Stimulated activated CD4-positive, alpha-beta T cell treated with anti-CD3 and anti-CD28 coated beads, TNF-alpha, amount 100 ng/mL, for 1 hour (primary cell): ENCODE measurements around the gene CTDP1.

Experiments
- DNase-seq, 3 donors: peaks; one replicate each; pipeline ENCODE4 v3.0.0-alpha.2; 2020; ENCODE audit warnings: low read depth in 3 of 3, low spot score in 1 of 3

CTDP1 gene

DNA sequence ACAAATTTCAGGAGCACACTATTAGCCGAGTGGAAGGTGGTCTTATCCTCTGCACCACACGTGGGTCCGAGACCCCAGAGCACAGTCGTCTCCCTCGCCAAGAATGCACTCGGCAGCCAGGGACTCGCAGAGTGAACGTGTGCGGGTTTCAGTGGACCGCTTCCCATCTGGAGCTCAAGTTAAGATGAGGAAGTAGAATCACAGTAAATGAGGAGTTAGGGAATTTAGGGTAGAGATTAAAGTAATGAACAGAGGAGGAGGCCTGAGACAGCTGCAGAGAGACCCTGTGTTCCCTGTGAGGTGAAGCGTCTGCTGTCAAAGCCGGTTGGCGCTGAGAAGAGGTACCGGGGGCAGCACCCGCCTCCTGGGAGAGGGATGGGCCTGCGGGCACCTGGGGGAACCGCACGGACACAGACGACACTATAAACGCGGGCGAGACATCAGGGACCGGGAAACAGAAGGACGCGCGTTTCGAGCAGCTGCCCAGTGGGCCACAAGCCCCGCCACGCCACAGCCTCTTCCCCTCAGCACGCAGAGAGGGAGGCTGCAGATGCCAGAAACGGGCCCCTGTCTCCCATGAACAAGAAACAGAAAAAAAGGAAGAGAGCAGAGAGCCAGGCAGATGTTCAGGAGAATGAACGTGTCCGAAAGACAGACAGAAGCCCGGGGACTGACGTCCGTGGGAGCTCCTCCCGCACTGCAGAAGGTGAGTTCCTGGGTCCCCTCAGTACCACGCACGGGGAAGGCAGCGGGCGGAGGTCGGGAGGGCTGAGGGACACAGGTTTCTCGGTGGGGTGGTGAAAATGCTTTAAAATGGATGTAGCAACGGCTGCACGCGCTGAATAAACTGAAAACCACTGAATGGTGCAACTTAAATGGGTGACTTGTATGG, 112.7 kb downstream of the CTDP1 start:
- DNase-seq = no peak

DNA sequence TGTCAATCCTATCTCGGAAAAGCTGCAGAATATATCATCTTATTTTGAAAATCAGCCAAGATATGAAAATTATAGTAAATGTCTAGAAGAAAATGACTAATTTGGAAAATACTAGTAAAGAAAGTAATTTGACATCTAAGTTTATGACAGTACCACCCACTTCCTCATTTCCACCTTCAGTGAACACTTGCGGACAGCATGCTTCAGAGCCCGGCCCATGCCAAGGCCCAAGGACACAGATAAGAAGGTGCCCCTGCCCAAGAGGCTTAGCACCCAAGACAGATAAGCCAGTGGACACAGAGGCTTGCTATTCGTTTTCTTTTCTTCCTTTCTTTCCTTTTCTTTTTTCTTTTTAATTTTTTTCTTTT, 113.4 kb downstream of the CTDP1 start:
- DNase-seq = no peak

DNA sequence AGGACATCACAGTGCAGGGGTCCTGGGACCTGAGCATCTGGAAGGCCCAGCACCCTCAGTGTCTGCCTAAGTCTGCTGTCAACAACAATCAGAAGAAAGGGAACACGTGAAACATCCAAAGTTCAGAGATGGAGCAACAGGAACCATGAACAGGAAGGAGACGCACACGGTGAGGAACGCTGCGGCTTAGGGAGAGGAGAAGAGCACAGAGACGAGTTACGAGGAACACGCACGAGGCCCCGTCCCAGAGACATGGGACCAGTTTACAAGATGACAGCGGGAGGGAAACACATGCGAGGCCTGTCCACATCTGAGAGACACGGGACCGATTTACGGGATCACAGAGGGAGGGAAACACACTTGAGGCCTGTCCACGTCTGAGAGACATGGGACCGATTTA, 115.2 kb downstream of the CTDP1 start:
- no peak for DNase-seq

DNA sequence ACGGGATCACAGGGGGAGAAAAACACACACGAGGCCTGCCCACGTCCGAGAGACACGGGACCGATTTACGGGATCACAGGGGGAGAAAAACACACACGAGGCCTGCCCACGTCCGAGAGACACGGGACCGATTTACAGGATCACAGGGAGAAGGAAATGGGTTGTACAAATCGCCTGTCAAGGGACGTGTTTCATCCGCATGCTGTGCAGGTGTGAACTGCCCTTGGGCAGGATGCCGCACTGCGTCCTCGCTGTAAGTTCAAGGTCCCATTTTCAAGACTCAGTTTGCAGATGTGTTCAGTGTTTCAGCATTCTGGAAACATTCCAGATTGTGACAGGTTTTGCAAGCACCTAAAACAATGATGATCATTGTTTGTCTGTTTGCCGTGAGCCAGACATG, 115.8 kb downstream of the CTDP1 start:
- DNase-seq = no peak

DNA sequence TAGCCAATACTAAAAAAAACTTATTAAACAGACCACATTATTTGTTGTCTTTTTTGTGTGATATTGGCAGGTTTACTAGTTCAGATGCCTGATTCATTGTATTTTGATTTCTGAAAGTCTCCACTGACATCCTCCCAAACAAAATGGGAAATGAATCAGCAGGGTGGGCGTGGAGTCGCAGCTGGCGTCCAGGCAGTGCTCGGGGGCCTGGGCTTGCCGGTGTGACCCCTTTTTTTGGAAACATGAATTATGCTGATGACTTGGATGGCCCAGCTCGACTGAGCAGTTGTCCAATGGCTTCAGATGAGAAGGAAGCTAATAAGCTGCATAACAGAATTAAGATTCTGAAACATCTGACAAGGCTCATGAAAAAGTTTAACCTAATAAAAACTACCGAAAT, 116.4 kb downstream of the CTDP1 start:
- no peak for DNase-seq

DNA sequence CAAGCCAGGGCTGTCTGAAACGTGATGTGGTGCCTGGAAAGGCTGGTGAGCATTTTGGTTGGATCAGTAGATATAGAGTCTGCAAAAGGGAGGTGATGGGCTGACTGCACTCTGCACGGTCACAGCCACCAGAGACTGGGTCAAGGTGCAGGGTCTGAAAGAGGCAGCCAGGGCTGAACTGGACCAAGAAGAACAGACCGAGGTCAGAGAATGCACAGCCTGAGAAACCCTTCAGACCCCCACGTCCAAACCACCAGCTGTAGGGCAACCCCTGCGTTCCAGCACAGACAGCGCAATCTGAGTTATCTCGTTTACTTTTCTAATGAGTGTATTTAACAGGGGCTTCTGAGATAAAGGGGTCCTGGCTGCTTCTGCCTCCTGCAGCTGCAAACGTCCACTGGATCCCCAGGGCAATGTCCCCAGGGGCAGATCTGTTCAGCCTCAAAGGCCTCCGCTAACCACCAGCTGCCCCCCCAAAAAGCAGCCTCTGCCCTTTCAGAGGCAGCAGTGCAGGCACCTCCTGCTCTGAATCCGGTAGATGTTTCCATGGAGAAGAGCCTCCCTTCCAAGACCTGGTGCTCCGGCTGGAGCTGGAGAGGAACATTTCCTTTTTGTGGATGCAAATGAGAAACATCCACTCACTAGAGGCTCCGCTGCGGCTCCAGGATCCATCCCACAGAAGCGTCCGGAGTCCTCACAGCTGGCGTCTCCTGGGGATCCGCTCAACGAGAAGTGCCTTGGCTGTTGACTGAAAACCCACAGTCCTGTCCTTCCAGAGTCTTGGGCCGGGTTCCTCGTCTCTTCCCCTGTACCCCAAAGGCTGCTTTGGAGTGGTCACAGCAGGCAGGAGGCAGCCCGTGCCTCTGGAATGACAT, 117.2 kb downstream of the CTDP1 start:
- DNase-seq = no peak

DNA sequence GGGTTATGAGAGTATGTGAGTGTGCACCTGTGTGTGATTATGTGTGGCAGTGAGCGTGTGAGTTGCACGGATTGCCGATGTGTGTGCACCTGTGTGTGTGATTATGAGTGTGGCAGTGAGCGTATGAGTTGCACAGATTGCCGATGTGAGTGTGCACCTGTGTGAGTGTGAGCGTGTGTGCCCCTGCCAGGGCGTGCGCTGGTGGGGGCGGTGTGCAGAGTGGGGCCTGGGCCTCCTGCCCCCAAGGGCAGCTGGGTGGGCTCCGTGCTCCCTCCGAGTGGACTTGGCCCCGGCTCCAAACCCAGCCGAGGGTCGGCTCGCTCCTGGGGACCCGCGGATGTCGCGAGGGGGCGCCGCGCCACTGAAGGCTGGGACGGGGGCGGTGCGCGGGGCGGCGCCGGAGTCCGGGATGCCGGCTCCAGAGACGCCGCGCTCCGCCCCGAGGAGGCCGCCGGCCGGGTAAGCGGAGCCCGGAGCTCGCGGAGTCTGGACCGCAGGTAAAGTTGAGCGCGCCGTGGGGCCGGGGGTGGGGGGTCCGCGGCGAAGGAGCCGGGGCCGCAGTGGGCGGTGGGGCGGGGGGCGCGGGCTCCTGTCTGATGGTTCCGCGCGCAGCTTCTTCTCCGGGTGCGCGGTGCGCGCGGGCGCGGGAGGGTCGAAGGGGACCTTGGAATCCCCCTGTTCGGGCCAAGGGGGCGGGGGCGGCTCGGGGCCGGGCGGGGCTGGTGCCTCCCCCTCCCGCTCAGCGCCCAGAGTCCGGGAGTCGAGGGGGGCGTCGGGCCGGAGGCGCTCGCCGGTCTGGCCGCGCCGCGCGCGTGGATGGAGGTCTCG, 118.1 kb downstream of the CTDP1 start, which contains the start of gene KCNG2:
TSS of gene KCNG2 (plus strand) at position 421 of the 828 bp plus-strand sequence. CDS start 65,730 bp downstream, outside the sequence.
- DNase-seq = no peak

DNA sequence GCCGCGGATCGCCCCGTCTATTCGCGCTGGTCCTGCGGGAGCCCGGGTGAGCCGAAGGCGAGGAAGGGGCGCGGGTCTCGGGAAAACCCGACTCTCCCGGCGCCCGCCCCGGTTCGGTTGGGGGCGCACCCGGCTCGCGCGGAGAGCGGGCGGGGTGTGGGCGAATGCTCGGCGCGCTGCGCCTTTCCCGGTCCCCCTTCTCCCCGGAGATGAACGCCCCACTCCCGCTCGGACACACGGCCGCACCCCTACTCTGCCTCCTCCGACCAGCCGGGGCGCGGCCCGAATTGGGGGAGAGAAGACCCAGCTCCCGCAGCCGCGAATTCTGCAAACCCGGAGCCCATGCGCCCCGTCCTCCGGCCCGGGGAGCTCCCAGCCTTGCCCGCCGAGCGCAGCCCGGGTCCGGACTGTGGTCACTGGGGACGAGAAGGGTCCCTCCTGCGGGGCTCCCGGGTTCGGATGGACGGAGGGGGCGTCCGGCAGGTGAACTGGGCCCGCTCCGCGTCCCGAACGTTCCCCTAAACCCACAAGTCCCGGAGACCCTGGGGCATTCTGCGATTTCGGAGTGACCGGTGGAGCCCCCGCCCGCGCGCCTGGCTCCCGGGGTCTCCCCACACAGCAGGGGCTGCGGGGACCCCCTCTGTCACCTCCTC, 118.9 kb downstream of the CTDP1 start:
- DNase-seq = no peak

DNA sequence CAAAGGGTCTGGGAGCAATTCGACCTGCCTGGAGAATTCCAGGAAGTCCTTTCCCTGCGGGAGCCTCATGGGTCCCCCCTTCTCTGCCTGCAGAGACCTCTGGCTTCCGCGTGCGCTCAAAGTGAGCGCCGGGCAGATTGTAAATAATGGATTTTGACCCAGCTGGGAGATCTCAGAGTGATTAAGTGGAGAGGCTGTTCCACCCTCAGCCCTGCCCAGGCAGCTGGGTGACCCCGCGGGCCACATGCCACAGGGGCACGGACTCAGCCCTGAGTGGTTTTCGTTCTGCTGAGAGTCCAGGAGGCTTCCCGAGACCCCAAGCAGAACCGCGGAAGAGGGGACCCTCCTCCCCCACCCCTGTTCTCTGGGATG, 119.4 kb downstream of the CTDP1 start:
- no peak for DNase-seq

DNA sequence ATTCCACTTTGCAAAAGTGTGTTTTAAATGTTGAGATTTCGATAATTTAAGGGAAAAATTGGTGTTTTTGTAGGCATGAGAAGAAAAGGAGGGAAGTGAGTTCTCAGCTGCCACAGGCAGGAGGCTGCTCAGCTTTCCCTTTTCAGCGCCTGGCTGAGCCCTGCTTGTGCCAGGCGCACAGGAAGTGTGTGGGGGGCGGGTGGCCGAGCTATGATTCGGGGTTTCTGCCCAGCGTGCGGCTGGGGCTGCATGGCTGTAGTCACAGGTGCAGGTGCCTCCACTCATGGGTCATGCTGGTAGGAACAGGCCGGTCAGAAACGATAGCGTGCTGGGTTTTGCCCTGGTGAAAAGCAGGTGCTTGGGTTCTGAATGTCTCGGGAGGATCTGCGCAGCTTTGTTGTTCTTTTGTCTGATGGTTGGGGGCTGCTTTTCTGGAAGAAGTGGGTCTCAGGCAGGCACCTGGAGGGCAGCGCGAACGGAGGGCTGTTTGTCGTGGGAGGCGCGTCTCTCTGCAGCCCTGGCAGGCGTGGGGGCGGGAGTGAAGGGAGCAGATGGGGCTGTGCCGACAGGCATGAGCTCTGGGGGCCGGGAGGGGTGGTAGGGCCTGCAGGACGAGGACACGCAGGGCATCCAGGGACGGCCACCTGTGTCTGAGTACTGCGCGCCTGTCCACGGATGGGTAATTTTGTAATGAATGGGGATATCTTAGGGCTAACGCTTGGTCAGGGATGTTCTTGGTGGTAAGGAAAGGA, 120.2 kb downstream of the CTDP1 start:
- DNase-seq = no peak

DNA sequence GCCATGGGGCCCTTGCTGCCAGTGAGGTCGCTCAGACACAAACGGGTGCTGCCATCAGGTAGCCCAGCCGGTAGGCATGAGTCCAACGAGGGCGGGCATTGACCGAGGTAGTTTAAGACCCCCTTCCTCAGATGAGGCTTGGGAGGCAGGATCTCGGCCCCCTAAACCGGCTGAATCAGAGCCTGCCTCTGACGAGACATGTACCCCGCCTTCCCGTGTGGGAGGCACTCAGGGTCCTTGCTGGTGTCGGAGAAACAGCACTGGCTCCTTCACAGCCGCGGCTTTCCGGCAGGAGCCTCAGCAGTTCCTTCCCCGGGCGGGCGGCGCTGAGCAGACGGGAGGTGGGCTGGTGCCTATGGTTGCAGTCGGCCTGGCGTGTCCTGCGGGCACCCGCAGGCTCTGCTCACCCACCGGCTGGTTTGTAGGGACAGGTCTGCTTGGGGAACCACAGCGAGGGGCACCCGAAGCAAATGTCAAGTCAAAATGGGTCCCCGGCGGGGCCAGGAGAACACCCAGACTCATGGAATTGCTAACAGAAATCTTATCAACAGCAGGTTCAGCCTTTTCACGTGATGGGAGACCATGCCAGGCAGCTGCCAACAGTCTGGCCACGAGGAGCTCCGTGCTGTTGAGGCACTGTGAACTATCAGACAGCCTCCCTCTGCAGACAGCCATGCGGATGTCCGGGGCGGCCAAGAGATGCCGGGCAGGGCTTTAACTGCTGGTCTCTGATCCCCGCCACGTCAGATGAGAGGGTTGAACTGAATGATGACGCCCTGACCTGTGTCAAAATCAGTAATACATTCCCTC, 121.0 kb downstream of the CTDP1 start:
- no peak for DNase-seq

- no peak for DNase-seq
Observed at GRCh38 chr18:79801217-79801616, 121.6 kb downstream of the CTDP1 start.

DNA sequence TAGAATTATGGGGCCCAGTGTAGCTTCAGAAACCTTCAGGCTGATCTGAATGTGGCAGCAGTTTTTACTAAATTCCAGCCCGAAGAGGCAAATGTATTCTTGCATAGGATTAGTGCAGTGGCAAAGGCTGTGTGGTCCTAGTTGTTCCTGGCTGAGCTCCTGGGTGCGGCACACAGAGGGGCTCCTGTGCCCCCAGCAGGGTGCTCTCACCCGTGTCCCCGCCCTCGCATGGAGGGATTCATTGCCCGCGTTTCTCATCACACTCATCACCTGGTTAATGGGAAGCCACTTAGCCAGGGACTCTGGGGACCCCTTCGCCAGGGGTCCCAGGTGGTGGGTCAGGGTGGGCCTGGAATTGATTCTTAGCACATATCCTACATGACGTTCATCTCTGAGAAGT, 122.0 kb downstream of the CTDP1 start:
- no peak for DNase-seq

DNA sequence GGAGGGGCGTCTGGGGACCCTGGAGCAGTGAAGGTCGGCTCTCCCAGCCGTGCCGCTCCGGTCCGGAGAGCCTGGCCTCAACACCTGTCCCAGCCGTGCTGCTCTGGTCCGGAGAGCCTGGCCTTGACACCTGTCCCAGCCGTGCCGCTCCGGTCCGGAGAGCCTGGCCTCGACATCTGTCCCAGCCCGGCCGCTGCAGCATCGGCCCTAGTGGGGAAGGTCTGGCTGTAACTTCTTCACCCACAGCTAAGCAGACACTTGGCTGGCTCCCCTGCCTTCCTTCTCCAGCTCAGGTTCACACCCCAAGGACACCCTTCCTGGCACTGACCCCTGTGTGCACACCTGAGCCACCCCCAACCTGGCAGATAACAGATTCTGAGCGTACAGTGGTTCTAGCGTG, 122.7 kb downstream of the CTDP1 start:
- no peak for DNase-seq

DNA sequence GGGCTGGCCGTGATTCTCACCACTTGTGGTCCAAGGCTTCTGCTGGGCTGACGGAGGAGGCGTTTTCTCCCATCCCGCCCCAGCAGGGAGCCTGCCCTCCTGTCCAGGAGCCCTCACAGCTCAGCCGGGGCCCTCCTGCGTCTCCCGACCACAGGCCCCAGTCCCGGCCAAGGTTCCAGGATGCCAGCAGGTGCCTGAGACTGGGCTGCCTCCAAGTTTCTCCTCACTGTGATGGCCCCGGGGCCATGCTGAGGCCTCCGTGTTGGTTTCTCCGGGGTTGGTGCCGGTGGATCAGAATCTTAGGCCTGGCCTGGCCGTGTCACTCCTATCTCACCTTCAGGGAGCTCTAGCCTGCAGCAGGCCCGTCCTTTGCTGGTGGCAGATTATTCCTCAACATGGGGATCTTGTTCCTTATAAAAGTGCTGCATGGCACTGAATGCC, 124.0 kb downstream of the CTDP1 start:
- no peak for DNase-seq
